Gastroesophageal sphincter (tissue), 3 donors: ENCODE results near the gene SLC15A2.

Experiments
- POLR2A ChIP-seq, 2 donors: fragments of 450-650 bp; IDR thresholded peaks; one replicate each; pipeline ENCODE4 v1.6.1; 2017; ENCODE audit warnings: antibody characterized with exemption in 2 of 2, mild to moderate bottlenecking in 2 of 2, moderate library complexity in 1 of 2
- POLR2AphosphoS5 ChIP-seq: sonication (generic); formaldehyde crosslinking; IDR thresholded peaks from one replicate; pipeline ENCODE4 v1.6.1; 2017; ENCODE audit warnings: antibody characterized with exemption
- TF ChIP-seq, protein P1 (sequence below), 4 experiments: fragments of 200-600 bp in 2 of 4; fragments of 450-650 bp in 2 of 4; sonication (generic) in 1 of 4; IDR thresholded peaks; one replicate each; pipeline ENCODE4 v1.5.1; 2017 to 2019; ENCODE audit warnings: antibody characterized with exemption in 4 of 4, mild to moderate bottlenecking in 2 of 4, moderate library complexity in 2 of 4

DNA sequence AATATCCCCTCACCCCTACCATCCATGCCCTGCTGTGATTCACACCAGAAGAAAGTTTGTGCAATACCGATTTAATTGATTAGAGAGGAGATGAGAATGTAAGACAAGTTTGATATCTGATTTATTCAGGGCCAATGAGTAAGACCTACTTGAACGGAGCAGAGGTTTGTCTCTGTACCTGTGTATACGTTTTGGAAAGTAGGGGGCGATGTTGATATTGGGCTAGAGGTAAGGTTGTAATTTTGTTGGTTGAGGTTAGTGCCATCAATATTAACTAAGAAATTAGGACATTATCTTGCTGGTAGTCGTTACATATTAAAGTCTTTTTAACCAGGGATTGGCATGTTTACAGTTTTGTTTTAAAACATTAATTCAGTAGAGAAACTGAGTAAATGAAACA is 38.6 kb upstream of the SLC15A2 start:
- TF ChIP-seq, protein P1, sequence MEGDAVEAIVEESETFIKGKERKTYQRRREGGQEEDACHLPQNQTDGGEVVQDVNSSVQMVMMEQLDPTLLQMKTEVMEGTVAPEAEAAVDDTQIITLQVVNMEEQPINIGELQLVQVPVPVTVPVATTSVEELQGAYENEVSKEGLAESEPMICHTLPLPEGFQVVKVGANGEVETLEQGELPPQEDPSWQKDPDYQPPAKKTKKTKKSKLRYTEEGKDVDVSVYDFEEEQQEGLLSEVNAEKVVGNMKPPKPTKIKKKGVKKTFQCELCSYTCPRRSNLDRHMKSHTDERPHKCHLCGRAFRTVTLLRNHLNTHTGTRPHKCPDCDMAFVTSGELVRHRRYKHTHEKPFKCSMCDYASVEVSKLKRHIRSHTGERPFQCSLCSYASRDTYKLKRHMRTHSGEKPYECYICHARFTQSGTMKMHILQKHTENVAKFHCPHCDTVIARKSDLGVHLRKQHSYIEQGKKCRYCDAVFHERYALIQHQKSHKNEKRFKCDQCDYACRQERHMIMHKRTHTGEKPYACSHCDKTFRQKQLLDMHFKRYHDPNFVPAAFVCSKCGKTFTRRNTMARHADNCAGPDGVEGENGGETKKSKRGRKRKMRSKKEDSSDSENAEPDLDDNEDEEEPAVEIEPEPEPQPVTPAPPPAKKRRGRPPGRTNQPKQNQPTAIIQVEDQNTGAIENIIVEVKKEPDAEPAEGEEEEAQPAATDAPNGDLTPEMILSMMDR (IDR thresholded peaks at IDR 0.05) = no peak
- TF ChIP-seq POLR2A (IDR thresholded peaks at IDR 0.05) (no peak), POLR2AphosphoS5 (no peak)
